Liver (tissue), 9 donors: ENCODE results near the gene PIK3R6. TPM values are rescaled to one million over a fixed set of nuclear protein-coding genes. Genes with fewer than 3 reads are reported as not detected.

Experiments
- DNase-seq: peaks from one replicate; pipeline ENCODE4 v3.0.0-alpha.2; 2017; ENCODE audit warnings: low spot score
- H3K27ac ChIP-seq, 2 donors: one replicate each; pipeline ENCODE4 v1.7.0; 2013; ENCODE audit warnings: inconsistent platforms in 2 of 2, low read length in 2 of 2, control low read depth in 1 of 2, low read depth in 1 of 2, mild to moderate bottlenecking in 1 of 2
- H3K27me3 ChIP-seq, 4 donors: one replicate each; pipeline versions ENCODE4 v1.6.1 to v1.7.0; 2013; ENCODE audit warnings: low read length in 3 of 4, inconsistent platforms in 1 of 4, mild to moderate bottlenecking in 1 of 4, moderate library complexity in 1 of 4; ENCODE audit not compliant: control insufficient read depth in 4 of 4, insufficient read depth in 4 of 4
- H3K36me3 ChIP-seq, 4 donors: one replicate each; pipeline versions ENCODE4 v1.6.1 to v1.7.0; 2013; ENCODE audit warnings: low read length in 3 of 4, mild to moderate bottlenecking in 3 of 4, low read depth in 1 of 4, moderate library complexity in 1 of 4; ENCODE audit not compliant: control insufficient read depth in 4 of 4, insufficient read depth in 3 of 4
- H3K4me1 ChIP-seq, 4 donors: one replicate each; pipeline versions ENCODE4 v1.6.1 to v1.7.0; 2013; ENCODE audit warnings: low read length in 3 of 4, mild to moderate bottlenecking in 3 of 4, moderate library complexity in 1 of 4; ENCODE audit not compliant: control insufficient read depth in 4 of 4, insufficient read depth in 4 of 4
- H3K4me3 ChIP-seq, 3 donors: one replicate each; pipeline versions ENCODE4 v1.6.1 to v1.7.0; 2013; ENCODE audit warnings: low read length in 3 of 3, control low read depth in 1 of 3, low read depth in 1 of 3, mild to moderate bottlenecking in 1 of 3
- H3K9ac ChIP-seq, 2 donors: one replicate each; pipeline ENCODE4 v1.7.0; 2013; ENCODE audit warnings: low read length in 2 of 2, mild to moderate bottlenecking in 2 of 2, moderate library complexity in 2 of 2, control low read depth in 1 of 2, low read depth in 1 of 2
- H3K9me3 ChIP-seq, 4 donors: one replicate each; pipeline versions ENCODE4 v1.6.1 to v1.7.0; 2013; ENCODE audit warnings: low read length in 3 of 4; ENCODE audit not compliant: control insufficient read depth in 4 of 4
- ATF3 ChIP-seq: IDR thresholded peaks from 2 replicates; pipeline ENCODE4 v1.6.1; 2016; ENCODE audit warnings: antibody characterized with exemption
- CTCF ChIP-seq: fragments of 150-350 bp; IDR thresholded peaks from 2 replicates; pipeline ENCODE4 v1.5.1; 2017; ENCODE audit warnings: improper control_type of control experiment, low read depth, low read length; ENCODE audit not compliant: missing input control
- EGR1 ChIP-seq, 2 donors: IDR thresholded peaks; 2 replicates each; pipeline ENCODE4 v1.6.1; 2016 to 2018; ENCODE audit warnings: antibody characterized with exemption in 2 of 2, low read depth in 2 of 2
- GABPA ChIP-seq, 2 donors: IDR thresholded peaks in 1 of 2; conservative IDR thresholded peaks in 1 of 2; 2 replicates each; pipeline ENCODE4 v1.6.1; 2016; ENCODE audit warnings: antibody characterized with exemption in 2 of 2, mild to moderate bottlenecking in 1 of 2, moderate library complexity in 1 of 2
- HNF4A ChIP-seq, 2 donors: conservative IDR thresholded peaks; 2 replicates each; pipeline ENCODE4 v1.6.1; 2016; ENCODE audit warnings: antibody characterized with exemption in 2 of 2, mild to moderate bottlenecking in 2 of 2
- JUND ChIP-seq, 2 donors: IDR thresholded peaks; 2 replicates each; pipeline ENCODE4 v1.6.1; 2016; ENCODE audit warnings: antibody characterized with exemption in 2 of 2
- MAX ChIP-seq: IDR thresholded peaks from 2 replicates; pipeline ENCODE4 v1.6.1; 2016; ENCODE audit warnings: antibody characterized with exemption
- NR2F2 ChIP-seq: IDR thresholded peaks from 2 replicates; pipeline ENCODE4 v1.6.1; 2016; ENCODE audit warnings: antibody characterized with exemption
- RAD21 ChIP-seq, 2 donors: IDR thresholded peaks; 2 replicates each; pipeline ENCODE4 v1.6.1; 2016; ENCODE audit warnings: antibody characterized with exemption in 2 of 2, mild to moderate bottlenecking in 2 of 2
- REST ChIP-seq: IDR thresholded peaks from 2 replicates; pipeline ENCODE4 v1.6.1; 2016; ENCODE audit warnings: antibody characterized with exemption, mild to moderate bottlenecking
- RXRA ChIP-seq, 2 donors: IDR thresholded peaks; 2 replicates each; pipeline ENCODE4 v1.6.1; 2017 to 2018; ENCODE audit warnings: antibody characterized with exemption in 2 of 2, mild to moderate bottlenecking in 1 of 2
- SP1 ChIP-seq: IDR thresholded peaks from 2 replicates; pipeline ENCODE4 v1.6.1; 2018; ENCODE audit warnings: antibody characterized with exemption, mild to moderate bottlenecking
- ZBTB33 ChIP-seq: IDR thresholded peaks from 2 replicates; pipeline ENCODE4 v1.6.1; 2016; ENCODE audit warnings: antibody characterized with exemption
- WGBS: extraction: QIAGEN DNeasy Blood & Tissue Kit; methylation state at CpG from one replicate; pipeline ENCODE4 v1.1.7; 2013; 5-methylcytosine and 5-hydroxymethylcytosine counted together
- polyA plus RNA-seq, 2 donors: library from polyadenylated mRNA; stranded (reverse) in 1 of 2; unstranded in 1 of 2; fragments of 200-250 nt in 1 of 2; fragments of >200 nt in 1 of 2; fragmentation: Nextera tagmentation in 1 of 2; extraction: Ambion mirVana in 1 of 2; gene quantifications; one replicate each; pipeline versions ENCODE4 v1.2.1 to v1.2.3, GENCODE V29; 2013 to 2015
- total RNA-seq, 2 donors: library from RNA; depleted of rRNA; stranded (reverse); fragments of >200 nt; gene quantifications; one replicate each; pipeline ENCODE4 v1.2.3, GENCODE V29; 2014
- donor health status: healthy.
- donor health status: healthy.
- donor health status: healthy.
- donor health status: healthy.
- donor health status: healthy.

Gene PIK3R6
- total and polyA plus RNA-seq, 4 donors: 0.15 to 0.37 (median 0.18) TPM

GRCh38 chr17:8896087-8896486, 28.6 kb upstream of the PIK3R6 start:
- Histone ChIP-seq H3K27ac (no peak overlapping the region), H3K36me3 (no peaks in the 10 kb centered on the region), H3K9me3 (no peaks in the 10 kb centered on the region), H3K9ac (no peak overlapping the region), H3K4me3 (no peak overlapping the region), H3K4me1 (no peaks in the 10 kb centered on the region), H3K27me3 (no peaks in the 10 kb centered on the region)
- TF ChIP-seq JUND (IDR thresholded peaks at IDR 0.05) (no peak), SP1 (no peak)
- 89% methylated on average over 3 of the region's 3 CpGs for WGBS
- no peak for DNase-seq

GRCh38 chr17:8894673-8895578, 27.5 kb upstream of the PIK3R6 start:
- Histone ChIP-seq H3K4me1 (no peaks in the 10 kb centered on the region), H3K27ac (no peak overlapping the region), H3K9ac (no peak overlapping the region), H3K27me3 (no peaks in the 10 kb centered on the region), H3K4me3 (peak overlapping the region in 1 of 3 donors; percentile 4), H3K9me3 (no peaks in the 10 kb centered on the region), H3K36me3 (peaks cover 0 to under 1% (median 0%) of the 10 kb centered on the region in 4 donors)
- WGBS: 39% methylated on average over 24 of the region's 24 CpGs
- DNase-seq: no peak
- TF ChIP-seq RAD21 (IDR thresholded peaks at IDR 0.05) (peak; percentile 77 to 87), GABPA (IDR thresholded peaks at IDR 0.05 in 1 of 2, conservative IDR thresholded peaks at IDR 0.05 in 1 of 2) (no peak), SP1 (no peak), CTCF (peak; percentile 89), RXRA (IDR thresholded peaks at IDR 0.05) (no peak)

GRCh38 chr17:8894202-8894671, 26.8 kb upstream of the PIK3R6 start:
- H3K9ac ChIP-seq: no peak overlapping the region
- WGBS: 61% methylated on average over 17 of the region's 17 CpGs
- H3K9me3 ChIP-seq: no peaks in the 10 kb centered on the region
- TF ChIP-seq HNF4A (conservative IDR thresholded peaks at IDR 0.05) (no peak), GABPA (IDR thresholded peaks at IDR 0.05 in 1 of 2, conservative IDR thresholded peaks at IDR 0.05 in 1 of 2) (no peak), CTCF (no peak), ZBTB33 (no peak), NR2F2 (no peak), EGR1 (IDR thresholded peaks at IDR 0.05; ENCODE audit: low read depth in 2 of 2) (no peak), MAX (no peak), SP1 (no peak), REST (no peak), ATF3 (no peak), JUND (IDR thresholded peaks at IDR 0.05) (no peak), RAD21 (IDR thresholded peaks at IDR 0.05) (no peak)
- peaks cover 0 to 3% (median 0%) of the 10 kb centered on the region in 4 donors for H3K36me3 ChIP-seq
- no peak overlapping the region for H3K27ac ChIP-seq
- peak overlapping the region in 1 of 3 donors; percentile 4 for H3K4me3 ChIP-seq
- no peak for DNase-seq
- no peaks in the 10 kb centered on the region for H3K27me3 ChIP-seq
- no peaks in the 10 kb centered on the region for H3K4me1 ChIP-seq
